ENCODE data around the gene NOP9. TPM values are rescaled to one million over a fixed set of nuclear protein-coding genes. Genes with fewer than 3 reads are reported as not detected.

Gene NOP9
- polyA plus RNA-seq, 1 donor from 2014 or later: 1.6 TPM

DNA sequence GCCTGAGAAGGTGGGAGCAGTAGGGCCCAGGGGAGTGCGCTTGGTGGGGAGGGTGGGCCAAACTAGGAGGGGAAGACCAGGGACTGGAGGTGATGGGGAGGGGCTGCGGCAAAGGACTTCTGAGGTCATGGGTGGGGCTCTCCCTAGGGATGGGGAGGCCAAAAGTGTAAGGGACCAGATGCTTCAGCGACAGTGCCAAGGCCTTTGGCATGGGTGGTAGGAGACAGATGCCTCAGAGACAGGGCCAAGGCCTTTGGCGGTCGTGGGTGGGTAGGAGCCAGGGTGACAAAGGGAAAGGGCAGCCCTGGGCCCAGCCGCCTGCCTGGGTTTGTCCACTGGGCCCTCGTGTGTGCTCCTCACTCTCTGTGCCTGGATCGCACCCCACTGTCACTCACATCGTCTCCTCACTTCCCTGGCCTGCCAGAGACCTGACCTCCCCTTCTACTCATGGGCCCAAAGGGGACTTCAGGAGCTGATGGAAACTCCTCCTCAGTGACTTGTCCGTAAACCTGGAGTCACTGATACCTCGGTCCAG lies 15.1 kb upstream of the NOP9 start:
- Mint-ChIP-seq H3K4me3 (no peak overlapping the region), H3K27me3 (peaks cover 2% of the 10 kb centered on the region), H3K9me3 (no peaks in the 10 kb centered on the region), H3K4me1 (peaks cover 13 to 20% (median 17%) of the 10 kb centered on the region in 3 donors), H3K36me3 (no peaks in the 10 kb centered on the region), H3K27ac (no peak overlapping the region)

DNA sequence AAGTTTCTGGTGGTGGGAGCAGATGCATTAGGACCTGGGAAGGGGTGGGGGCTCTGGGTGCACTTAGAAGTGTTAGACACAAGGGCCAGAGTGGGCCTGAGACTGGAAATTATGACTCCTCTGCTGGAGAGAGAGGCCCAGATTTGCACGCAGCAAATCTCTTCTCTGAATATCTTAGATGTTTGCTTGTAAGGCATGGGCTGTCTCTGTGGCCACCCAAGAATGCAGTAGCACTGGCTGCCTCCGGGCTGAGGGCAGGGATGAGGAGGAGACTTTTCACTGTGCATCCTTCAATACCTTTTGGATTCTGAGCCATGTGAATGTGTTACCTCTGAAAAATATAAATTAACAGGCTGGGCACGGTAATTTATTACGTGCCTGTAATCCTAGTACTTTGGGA lies 14.3 kb upstream of the NOP9 start:
- H3K4me1 Mint-ChIP-seq: peaks cover 6 to 15% (median 11%) of the 10 kb centered on the region in 3 donors
- H3K9me3 Mint-ChIP-seq: no peaks in the 10 kb centered on the region
- no peaks in the 10 kb centered on the region for H3K36me3 Mint-ChIP-seq
- H3K4me3 Mint-ChIP-seq: no peak overlapping the region
- no peak overlapping the region for H3K27ac Mint-ChIP-seq
- H3K27me3 Mint-ChIP-seq: no peaks in the 10 kb centered on the region

- Mint-ChIP-seq H3K9me3 (no peaks in the 10 kb centered on the region), H3K4me3 (no peak overlapping the region), H3K36me3 (no peaks in the 10 kb centered on the region), H3K27me3 (no peaks in the 10 kb centered on the region), H3K27ac (no peak overlapping the region), H3K4me1 (peaks cover 0 to 3% (median 0%) of the 10 kb centered on the region in 3 donors)
Measured at GRCh38 chr14:24286996-24287395, 12.7 kb upstream of the NOP9 start.

DNA sequence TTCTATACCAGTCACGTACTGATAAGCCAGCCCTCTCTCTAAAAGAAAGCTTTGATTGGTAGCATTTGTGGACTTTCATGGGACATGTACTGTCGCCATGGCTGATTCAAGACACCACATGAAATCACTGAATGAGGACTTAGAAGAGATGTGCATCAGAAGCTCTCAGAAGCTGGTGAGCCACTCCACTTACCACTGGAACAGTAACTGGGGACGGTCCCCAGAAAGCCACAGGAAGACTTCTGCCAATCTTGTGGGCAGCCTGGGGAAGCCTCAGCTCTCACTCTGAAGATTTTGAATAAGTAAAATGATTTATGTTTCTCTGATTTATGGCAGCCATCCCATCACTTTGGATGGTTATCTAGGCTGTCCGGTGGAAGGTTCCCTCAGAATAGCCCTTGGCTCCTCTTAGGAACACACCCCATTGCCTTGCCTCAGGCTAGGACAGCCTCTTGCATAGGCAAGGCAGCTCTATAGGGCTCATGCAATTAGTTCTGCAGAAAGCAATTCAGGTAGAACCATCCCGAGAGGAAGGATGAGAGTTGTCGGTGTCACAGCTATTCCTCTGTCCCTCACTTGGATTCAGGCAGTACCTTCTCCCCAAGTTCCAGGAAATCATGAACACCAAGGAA lies 9.9 kb upstream of the NOP9 start:
- Mint-ChIP-seq H3K4me3 (no peak overlapping the region), H3K27me3 (no peaks in the 10 kb centered on the region), H3K36me3 (no peaks in the 10 kb centered on the region), H3K4me1 (peaks cover 0 to 3% (median 0%) of the 10 kb centered on the region in 3 donors), H3K9me3 (no peaks in the 10 kb centered on the region), H3K27ac (peak overlapping the region in 1 of 3 donors; percentile 33)

GRCh38 chr14:24290746-24291145 lies 8.9 kb upstream of the NOP9 start:
- Mint-ChIP-seq H3K4me3 (no peak overlapping the region), H3K9me3 (no peaks in the 10 kb centered on the region), H3K27me3 (no peaks in the 10 kb centered on the region), H3K27ac (no peak overlapping the region), H3K36me3 (no peaks in the 10 kb centered on the region), H3K4me1 (peaks cover 0 to 3% (median 2%) of the 10 kb centered on the region in 3 donors)

GRCh38 chr14:24291446-24292117 lies 8.1 kb upstream of the NOP9 start:
- no peaks in the 10 kb centered on the region for H3K27me3 Mint-ChIP-seq
- peaks cover under 1 to 5% (median 5%) of the 10 kb centered on the region in 3 donors for H3K4me1 Mint-ChIP-seq
- peak overlapping the region in 1 of 3 donors; percentile 14 for H3K27ac Mint-ChIP-seq
- H3K4me3 Mint-ChIP-seq: no peak overlapping the region
- no peaks in the 10 kb centered on the region for H3K9me3 Mint-ChIP-seq
- H3K36me3 Mint-ChIP-seq: no peaks in the 10 kb centered on the region

GRCh38 chr14:24292118-24292807 lies 7.4 kb upstream of the NOP9 start:
- peak overlapping the region in 1 of 4 donors; percentile 49 for H3K4me3 Mint-ChIP-seq
- peaks cover 7 to 12% (median 11%) of the 10 kb centered on the region in 3 donors for H3K4me1 Mint-ChIP-seq
- no peaks in the 10 kb centered on the region for H3K9me3 Mint-ChIP-seq
- H3K36me3 Mint-ChIP-seq: no peaks in the 10 kb centered on the region
- H3K27me3 Mint-ChIP-seq: no peaks in the 10 kb centered on the region
- no peak overlapping the region for H3K27ac Mint-ChIP-seq

- no peaks in the 10 kb centered on the region for H3K9me3 Mint-ChIP-seq
- H3K4me1 Mint-ChIP-seq: peaks cover 12 to 18% (median 15%) of the 10 kb centered on the region in 3 donors
- no peaks in the 10 kb centered on the region for H3K36me3 Mint-ChIP-seq
- no peak overlapping the region for H3K4me3 Mint-ChIP-seq
- no peak overlapping the region for H3K27ac Mint-ChIP-seq
- H3K27me3 Mint-ChIP-seq: no peaks in the 10 kb centered on the region
Measured at GRCh38 chr14:24293525-24293924, 6.1 kb upstream of the NOP9 start.

GRCh38 chr14:24296341-24297157 lies 3.1 kb upstream of the NOP9 start:
- H3K4me1 Mint-ChIP-seq: peaks cover 27 to 36% (median 35%) of the 10 kb centered on the region in 3 donors
- no peaks in the 10 kb centered on the region for H3K27me3 Mint-ChIP-seq
- peak overlapping the region; percentile 87 to 95 (median 93) for H3K27ac Mint-ChIP-seq
- H3K9me3 Mint-ChIP-seq: no peaks in the 10 kb centered on the region
- no peaks in the 10 kb centered on the region for H3K36me3 Mint-ChIP-seq
- H3K4me3 Mint-ChIP-seq: peak overlapping the region in 3 of 4 donors; percentile 2 to 81 (median 68)

- Mint-ChIP-seq H3K27ac (peak overlapping the region; percentile 87 to 95 (median 93)), H3K9me3 (no peaks in the 10 kb centered on the region), H3K36me3 (no peaks in the 10 kb centered on the region), H3K4me3 (peak overlapping the region in 3 of 4 donors; percentile 7 to 81 (median 68)), H3K27me3 (no peaks in the 10 kb centered on the region), H3K4me1 (peaks cover 27 to 38% (median 35%) of the 10 kb centered on the region in 3 donors)
Measured at GRCh38 chr14:24297190-24297964, 2.3 kb upstream of the NOP9 start.

- H3K9me3 Mint-ChIP-seq: no peaks in the 10 kb centered on the region
- H3K4me3 Mint-ChIP-seq: peak overlapping the region; percentile 87 to 99 (median 94)
- peaks cover 27 to 39% (median 35%) of the 10 kb centered on the region in 3 donors for H3K4me1 Mint-ChIP-seq
- H3K27me3 Mint-ChIP-seq: no peaks in the 10 kb centered on the region
- H3K27ac Mint-ChIP-seq: peak overlapping the region; percentile 51 to 98 (median 82)
- H3K36me3 Mint-ChIP-seq: peaks cover 3% of the 10 kb centered on the region
Measured at GRCh38 chr14:24298892-24299254, 777 bp upstream of the NOP9 start.

GRCh38 chr14:24300326-24300980 lies 803 bp downstream of the NOP9 start:
- Mint-ChIP-seq H3K4me3 (peak overlapping the region; percentile 87 to 99 (median 94)), H3K9me3 (no peaks in the 10 kb centered on the region), H3K36me3 (peaks cover 6% of the 10 kb centered on the region), H3K27ac (peak overlapping the region; percentile 53 to 84 (median 82)), H3K4me1 (peaks cover 27 to 39% (median 34%) of the 10 kb centered on the region in 3 donors), H3K27me3 (no peaks in the 10 kb centered on the region)

GRCh38 chr14:24304019-24304387 lies 4.4 kb downstream of the NOP9 start:
- Mint-ChIP-seq H3K9me3 (no peaks in the 10 kb centered on the region), H3K36me3 (peaks cover 6% of the 10 kb centered on the region), H3K4me1 (peaks cover 21 to 27% (median 27%) of the 10 kb centered on the region in 3 donors), H3K27ac (peak overlapping the region in 1 of 3 donors; percentile 39), H3K27me3 (no peaks in the 10 kb centered on the region), H3K4me3 (peak overlapping the region in 1 of 4 donors; percentile 87)

Data from IgD-negative memory B cell (primary cell).